T-helper 2 cell treated with Interferon-gamma antibody and Interleukin-4, amounts not matched to agents 5 μg/mL and 100 μg/mL, for 36 hours (primary cell): ENCODE measurements around the gene APOM.
A peak's percentile ranks its signal among the peaks of the same experiment; 100 is the strongest.

Experiments used
- DNase-seq: peaks from one replicate; pipeline ENCODE4 v3.0.0; 2021; ENCODE audit warnings: low spot score
- H3K27ac Mint-ChIP-seq: one replicate; pipeline ENCODE4 v1.8.0; 2021; ENCODE audit warnings: mild to moderate bottlenecking, mixed read lengths
- H3K27me3 Mint-ChIP-seq: one replicate; pipeline ENCODE4 v1.8.0; 2021; ENCODE audit warnings: low read depth, mixed read lengths
- H3K36me3 Mint-ChIP-seq: one replicate; pipeline ENCODE4 v1.8.0; 2021; ENCODE audit warnings: low read depth, mixed read lengths
- H3K4me1 Mint-ChIP-seq: one replicate; pipeline ENCODE4 v1.8.0; 2021; ENCODE audit warnings: low read depth, mixed read lengths
- H3K4me3 Mint-ChIP-seq: one replicate; pipeline ENCODE4 v1.8.0; 2022; ENCODE audit warnings: mild to moderate bottlenecking, moderate library complexity, mixed read lengths
- H3K9me3 Mint-ChIP-seq: one replicate; pipeline ENCODE4 v1.8.0; 2021; ENCODE audit warnings: mixed read lengths

The APOM gene

DNA sequence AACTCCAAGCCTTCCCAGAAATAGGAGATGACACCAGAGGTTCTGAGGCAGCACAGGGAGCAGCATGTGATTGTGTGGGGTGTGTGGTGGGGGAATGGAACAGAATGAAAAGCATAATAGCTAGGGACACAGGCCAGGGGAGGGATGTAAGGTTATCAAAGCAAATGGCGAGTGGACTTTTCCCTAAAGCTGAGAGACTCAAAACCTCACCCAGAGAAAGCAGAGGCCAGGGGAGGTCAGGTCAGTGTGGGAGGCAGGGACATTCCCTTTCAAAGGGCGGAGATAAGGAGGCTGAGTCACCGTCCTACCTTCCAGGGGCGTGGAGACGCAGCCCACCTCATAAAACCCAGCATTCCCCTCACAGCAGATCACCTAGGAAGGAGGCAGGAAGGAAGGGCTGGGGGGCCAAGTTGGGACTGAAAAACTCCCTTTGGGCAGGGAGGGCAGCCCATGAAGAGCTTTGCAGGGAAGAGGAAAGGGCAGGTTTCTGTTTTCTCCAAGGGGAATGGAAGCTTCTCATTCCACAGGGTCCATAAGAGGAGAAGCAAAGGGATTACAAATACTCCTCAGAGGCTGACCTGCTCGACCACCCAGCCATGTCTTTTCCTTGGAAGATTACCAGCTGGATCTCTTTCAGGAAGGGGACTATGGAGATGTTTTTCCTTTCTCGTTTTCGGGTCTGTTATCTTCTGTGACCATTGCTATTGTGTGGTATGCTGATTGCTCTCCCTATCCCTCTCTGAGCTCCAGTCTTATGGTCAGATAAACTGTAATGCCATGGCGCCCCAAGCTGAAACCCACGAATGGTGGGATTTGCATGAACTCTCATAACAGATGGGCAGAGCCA, 34.8 kb downstream of the APOM start:
- H3K4me1 Mint-ChIP-seq = no peaks in the 10 kb centered on the region
- H3K27me3 Mint-ChIP-seq = no peaks in the 10 kb centered on the region
- H3K36me3 Mint-ChIP-seq = peaks cover 54% of the 10 kb centered on the region
- no peaks in the 10 kb centered on the region for H3K9me3 Mint-ChIP-seq
- peak overlapping the region; percentile 17 for H3K27ac Mint-ChIP-seq
- DNase-seq = no peak
- no peak overlapping the region for H3K4me3 Mint-ChIP-seq

DNA sequence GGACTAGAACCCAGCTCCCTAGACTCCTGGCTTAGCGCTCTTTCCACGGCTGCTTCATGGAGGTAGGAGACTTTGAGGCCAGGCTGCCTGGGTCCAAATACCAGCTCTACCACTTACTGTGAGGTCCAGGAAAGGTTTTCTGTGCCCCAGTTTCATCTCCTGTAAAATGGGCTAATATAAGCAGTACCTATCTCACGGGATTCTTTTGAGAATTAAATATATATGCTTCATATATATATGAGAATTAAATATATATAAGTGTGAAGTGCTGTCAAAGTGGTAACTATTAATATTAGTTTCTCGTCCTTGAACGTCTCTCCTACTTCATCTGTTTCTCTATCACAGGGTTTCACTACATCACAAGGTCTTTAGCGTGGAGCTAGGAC, 35.4 kb downstream of the APOM start:
- H3K36me3 Mint-ChIP-seq = peaks cover 50% of the 10 kb centered on the region
- no peak for DNase-seq

DNA sequence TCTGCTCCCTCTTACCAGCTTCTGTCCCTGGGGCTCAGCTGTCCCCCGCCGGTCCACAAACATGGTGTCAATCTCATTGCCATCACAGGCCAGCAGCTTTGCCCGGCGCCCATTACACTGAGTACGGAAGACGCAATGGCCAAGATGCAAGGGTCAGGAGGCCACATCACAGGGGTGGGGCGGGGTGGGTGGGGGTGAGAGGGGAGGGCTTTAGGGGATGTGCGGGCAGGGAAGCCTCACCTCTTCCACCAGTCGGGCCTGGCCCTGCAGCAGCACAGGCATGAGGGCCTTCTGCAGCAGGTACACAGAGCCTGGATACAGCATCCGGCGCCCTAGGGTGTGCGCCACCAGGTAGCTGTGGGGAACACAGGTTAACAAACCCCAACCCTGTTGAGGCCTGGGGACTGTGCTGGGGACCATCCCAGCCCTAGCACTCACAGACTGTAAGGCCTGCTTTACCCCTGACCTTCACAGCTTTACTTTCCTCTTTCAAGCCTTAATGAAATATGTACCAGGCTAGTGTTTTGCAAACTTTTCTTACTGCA, 35.9 kb downstream of the APOM start:
- peaks cover 49% of the 10 kb centered on the region for H3K36me3 Mint-ChIP-seq

More for the DNA sequence above, 35.4 kb downstream of the APOM start:
- Mint-ChIP-seq H3K4me1 (no peaks in the 10 kb centered on the region), H3K27me3 (no peaks in the 10 kb centered on the region), H3K9me3 (no peaks in the 10 kb centered on the region), H3K4me3 (no peak overlapping the region), H3K27ac (peak overlapping the region; percentile 10)

DNA sequence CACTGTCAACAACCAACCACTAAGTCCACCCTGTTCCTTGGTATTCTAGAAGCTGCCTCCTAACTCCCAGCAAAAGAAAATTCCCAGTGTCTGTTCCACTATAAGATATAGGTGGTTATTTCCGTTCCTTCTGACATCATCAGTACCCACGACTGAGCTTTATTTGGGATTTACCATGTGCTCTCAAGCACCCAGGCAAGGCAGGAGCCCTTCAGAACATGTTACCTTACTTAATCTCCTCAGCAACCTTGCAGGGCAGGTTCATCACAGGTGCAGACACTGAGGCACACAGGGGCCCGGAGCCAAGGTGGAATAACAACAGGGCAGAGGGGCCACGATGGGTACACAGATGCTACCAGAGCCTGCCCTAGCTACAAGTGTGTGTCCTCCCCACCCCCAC, 36.7 kb downstream of the APOM start:
- H3K36me3 Mint-ChIP-seq = peaks cover 53% of the 10 kb centered on the region
- no peak overlapping the region for H3K27ac Mint-ChIP-seq

More for the DNA sequence above, 35.9 kb downstream of the APOM start:
- H3K4me1 Mint-ChIP-seq = no peaks in the 10 kb centered on the region
- no peak overlapping the region for H3K27ac Mint-ChIP-seq
- no peak overlapping the region for H3K4me3 Mint-ChIP-seq
- no peaks in the 10 kb centered on the region for H3K9me3 Mint-ChIP-seq
- no peak for DNase-seq
- no peaks in the 10 kb centered on the region for H3K27me3 Mint-ChIP-seq

DNA sequence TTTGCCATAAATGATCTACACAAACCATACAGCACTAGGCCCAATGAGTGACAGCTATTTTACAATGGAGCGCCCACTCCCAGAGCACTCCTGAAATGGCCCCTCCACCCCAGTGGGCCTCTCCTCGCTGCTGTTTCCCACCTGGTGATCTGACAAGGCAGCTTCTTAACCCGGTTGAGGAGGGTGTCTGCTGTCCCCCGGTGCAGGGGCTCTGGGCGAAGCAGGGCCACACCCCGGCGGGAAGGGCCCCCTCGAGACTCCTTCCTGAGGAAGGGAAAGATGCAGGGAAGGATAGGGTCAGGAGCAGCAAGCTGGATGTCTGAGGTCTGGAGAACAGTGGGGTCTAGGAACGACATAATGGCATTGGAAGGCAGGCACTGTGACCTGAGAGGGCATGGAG, 37.2 kb downstream of the APOM start:
- Mint-ChIP-seq H3K27ac (no peak overlapping the region), H3K36me3 (peaks cover 55% of the 10 kb centered on the region), H3K9me3 (no peaks in the 10 kb centered on the region)

More for the DNA sequence above, 36.7 kb downstream of the APOM start:
- no peak for DNase-seq
- Mint-ChIP-seq H3K27me3 (no peaks in the 10 kb centered on the region), H3K4me3 (no peak overlapping the region), H3K9me3 (no peaks in the 10 kb centered on the region), H3K4me1 (peaks cover 3% of the 10 kb centered on the region)

DNA sequence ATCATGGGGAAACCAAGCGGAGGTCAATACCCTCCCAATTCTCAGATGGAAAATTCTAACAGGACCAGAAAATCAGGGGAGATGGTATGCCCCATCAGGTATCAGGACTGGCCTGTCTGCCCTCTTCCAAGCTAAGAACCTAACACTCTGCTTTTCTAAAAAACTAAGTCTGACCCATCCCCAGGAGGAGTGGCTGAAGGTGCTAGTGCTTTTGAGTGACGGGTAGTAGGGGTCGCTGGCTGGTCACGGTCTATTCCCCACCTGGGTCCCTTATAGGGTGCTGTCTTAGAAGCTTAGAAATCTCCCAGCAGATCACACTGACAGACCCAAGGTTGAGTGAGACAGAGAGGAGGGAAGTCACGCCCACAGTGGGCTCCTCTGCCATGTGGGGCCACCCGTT, 37.8 kb downstream of the APOM start:
- H3K4me1 Mint-ChIP-seq = peaks cover 11% of the 10 kb centered on the region
- H3K27me3 Mint-ChIP-seq = no peaks in the 10 kb centered on the region
- H3K27ac Mint-ChIP-seq = no peak overlapping the region
- H3K36me3 Mint-ChIP-seq = peaks cover 56% of the 10 kb centered on the region
- H3K9me3 Mint-ChIP-seq = no peaks in the 10 kb centered on the region
- DNase-seq = no peak
- H3K4me3 Mint-ChIP-seq = no peak overlapping the region

More for the DNA sequence above, 37.2 kb downstream of the APOM start:
- no peak for DNase-seq
- H3K4me3 Mint-ChIP-seq = no peak overlapping the region
- peaks cover 8% of the 10 kb centered on the region for H3K4me1 Mint-ChIP-seq
- H3K27me3 Mint-ChIP-seq = no peaks in the 10 kb centered on the region

DNA sequence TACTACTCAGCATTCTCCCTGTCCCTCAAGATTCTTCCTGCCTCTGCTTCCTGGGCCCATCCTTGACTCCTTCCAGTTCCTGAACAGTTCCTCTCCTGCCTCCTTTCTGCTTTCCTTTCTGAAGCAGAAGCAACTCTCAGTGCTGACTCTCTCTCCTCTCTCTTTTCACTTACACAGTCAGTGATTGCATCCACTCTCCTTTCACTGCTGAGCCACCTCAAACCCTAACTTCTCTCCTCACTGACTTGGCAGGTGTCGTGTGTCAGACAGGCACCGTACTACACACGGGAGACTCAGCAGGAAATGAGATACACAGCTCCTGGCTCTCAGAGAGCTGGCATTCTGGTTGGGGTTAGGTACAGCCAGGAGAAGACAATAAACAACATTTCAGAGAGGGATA, 41.9 kb downstream of the APOM start:
- no peak for DNase-seq
- Mint-ChIP-seq H3K9me3 (no peaks in the 10 kb centered on the region), H3K4me1 (peaks cover 24% of the 10 kb centered on the region), H3K36me3 (peaks cover 54% of the 10 kb centered on the region), H3K27me3 (no peaks in the 10 kb centered on the region), H3K4me3 (no peak overlapping the region), H3K27ac (peak overlapping the region; percentile 67)

DNA sequence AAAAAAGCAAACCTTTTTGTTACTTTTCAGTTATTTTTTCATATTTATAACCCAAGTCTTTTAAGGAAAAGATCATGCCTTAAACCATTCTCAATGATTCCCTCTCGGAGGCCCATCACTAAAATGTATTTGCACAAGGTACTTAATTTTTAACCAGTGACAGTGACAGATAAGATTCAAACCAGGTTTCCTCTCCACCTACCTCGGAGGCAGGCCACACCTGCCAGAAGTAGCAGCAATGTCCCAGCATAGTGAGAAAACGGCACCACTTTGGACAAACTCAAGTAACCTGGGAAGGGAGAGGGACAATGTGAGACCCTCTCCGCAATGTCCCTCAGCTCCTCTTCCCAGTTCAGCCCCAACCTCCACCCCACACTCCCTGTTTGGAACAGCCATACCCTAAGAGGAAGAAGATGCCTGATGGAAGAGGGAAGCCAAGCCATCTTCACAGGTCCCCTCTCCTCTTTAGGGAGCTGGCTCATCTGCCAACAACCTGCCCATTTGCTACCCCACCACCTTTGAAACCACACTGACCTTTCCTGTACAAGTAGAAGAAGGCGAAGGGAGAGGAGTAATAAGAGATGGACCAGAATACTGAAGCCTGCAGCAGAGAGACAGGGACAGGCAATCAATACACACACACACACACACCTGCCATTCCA, 45.2 kb downstream of the APOM start:
- H3K9me3 Mint-ChIP-seq = no peaks in the 10 kb centered on the region
- peaks cover 26% of the 10 kb centered on the region for H3K4me1 Mint-ChIP-seq
- H3K27me3 Mint-ChIP-seq = no peaks in the 10 kb centered on the region
- peak overlapping the region; percentile 98 for H3K4me3 Mint-ChIP-seq
- H3K27ac Mint-ChIP-seq = no peak overlapping the region
- peaks cover 38% of the 10 kb centered on the region for H3K36me3 Mint-ChIP-seq
- DNase-seq = no peak

DNA sequence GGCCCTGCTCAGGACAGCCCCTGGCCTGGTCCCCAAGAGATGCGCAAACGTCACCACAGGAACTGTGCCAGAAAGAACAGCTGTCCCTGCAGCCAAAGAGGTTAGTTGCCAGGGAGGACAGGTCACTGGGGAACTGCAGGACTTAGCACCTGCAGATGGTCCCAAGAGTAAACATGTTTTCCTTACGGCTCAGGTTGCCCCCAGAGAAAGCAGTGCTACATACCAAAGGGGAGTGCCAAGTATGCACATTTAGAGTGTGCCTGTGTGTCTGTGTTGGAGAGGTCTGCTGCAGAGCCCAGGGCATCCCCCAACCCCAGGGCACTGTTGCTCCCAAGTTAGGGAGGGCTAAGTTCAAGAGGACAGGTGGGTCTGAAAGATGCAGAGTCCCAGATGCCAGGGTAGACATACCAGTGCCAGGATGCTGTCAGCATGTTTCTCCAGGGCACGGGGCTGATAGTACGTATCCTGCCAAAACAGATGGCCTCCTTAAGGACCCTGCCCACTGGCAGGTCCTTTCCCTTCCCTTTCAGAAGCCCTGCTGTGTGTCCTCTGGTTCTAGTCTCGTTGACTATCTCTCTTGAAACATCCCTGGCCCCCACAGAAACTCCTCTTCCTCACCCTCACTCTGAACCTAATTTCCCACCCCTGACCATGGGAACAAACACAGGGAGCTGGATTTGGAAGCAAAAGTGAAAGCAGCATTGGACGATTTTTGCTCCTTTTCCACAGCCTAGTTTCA, 46.1 kb downstream of the APOM start:
- no peak for DNase-seq
- Mint-ChIP-seq H3K9me3 (no peaks in the 10 kb centered on the region), H3K36me3 (peaks cover 31% of the 10 kb centered on the region), H3K27me3 (no peaks in the 10 kb centered on the region), H3K27ac (peak overlapping the region; percentile 97), H3K4me3 (peak overlapping the region; percentile 98), H3K4me1 (peaks cover 26% of the 10 kb centered on the region)

DNA sequence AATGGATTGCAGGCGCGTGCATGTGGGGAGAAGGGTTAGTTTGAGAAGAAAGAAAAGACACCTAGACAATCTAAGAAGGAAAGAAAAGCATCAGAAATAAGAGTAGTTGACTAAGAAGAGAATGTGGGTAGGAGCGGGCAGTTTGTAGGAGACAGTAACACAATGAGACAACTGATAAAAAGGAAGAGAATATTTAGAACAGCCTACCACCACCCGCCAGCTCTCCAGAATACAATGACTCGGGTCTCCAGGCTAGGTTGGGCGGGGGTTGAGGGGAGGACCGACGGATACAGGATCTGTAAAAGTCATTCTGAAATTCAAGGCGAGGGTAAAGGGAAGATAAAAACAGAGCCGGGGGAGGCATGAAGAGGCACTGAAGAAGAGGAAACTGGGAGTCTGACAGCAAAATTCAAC, 46.7 kb downstream of the APOM start:
- Mint-ChIP-seq H3K9me3 (no peaks in the 10 kb centered on the region), H3K27ac (peak overlapping the region; percentile 97), H3K27me3 (peaks cover 2% of the 10 kb centered on the region), H3K36me3 (peaks cover 26% of the 10 kb centered on the region), H3K4me3 (peak overlapping the region; percentile 98), H3K4me1 (peaks cover 23% of the 10 kb centered on the region)
- DNase-seq = peak; percentile 40

DNA sequence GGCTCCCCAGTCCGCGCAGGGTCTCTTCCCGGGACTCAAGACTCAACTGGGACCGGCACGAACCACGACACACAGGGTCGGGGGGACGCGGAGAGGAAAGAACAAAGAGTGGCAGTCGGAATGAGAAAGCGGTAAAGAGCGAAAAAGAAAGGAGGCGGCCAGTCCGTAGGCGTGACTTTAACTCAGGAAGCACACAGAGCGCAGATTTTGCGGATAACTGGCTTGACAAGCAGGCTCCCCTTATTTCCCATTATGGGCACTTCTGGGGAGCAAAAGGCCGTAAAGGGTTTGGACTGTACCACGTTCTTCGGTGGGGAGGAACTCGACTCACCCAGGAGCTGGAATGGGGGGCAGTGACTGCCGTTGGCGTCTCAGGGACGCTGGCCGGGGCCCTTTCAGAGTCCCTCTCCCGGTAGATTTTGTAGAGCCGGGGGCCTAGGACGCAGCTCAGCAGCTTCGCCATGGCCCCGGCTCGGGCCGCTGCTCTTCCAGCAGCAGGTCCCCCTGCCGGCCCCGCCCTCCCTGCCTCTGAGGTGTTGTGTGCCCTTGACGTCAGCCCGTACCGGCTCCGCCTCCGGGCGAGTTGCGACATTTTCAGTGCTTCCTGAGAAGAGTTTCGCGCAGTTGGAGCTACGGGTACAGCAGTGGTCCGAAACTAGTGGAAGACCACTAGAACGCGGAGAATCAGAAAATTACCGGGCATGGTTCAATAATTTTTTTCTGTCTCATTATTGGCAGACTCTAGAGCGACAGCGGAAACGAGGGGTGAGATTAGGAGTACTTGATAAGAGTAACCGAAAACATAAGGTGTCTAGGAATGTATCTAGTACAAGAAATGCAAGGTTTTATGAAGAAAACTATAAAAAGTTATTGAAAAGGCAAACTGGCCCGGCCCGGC, 47.4 kb downstream of the APOM start, which contains the start of gene ABHD16A:
Gene ABHD16A, minus strand, starts transcription at position 506 of the 898 bp plus-strand sequence. Its CDS starts 43 bp downstream, at position 463.
- Mint-ChIP-seq H3K27ac (peak within 1 kb of the TSS; percentile 97), H3K4me3 (peak within 1 kb of the TSS; percentile 98), H3K4me1 (peaks cover 16% of the 10 kb centered on the region), H3K9me3 (no peaks in the 10 kb centered on the region), H3K27me3 (peaks cover 2% of the 10 kb centered on the region), H3K36me3 (peaks cover 19% of the 10 kb centered on the region)
- DNase-seq = peak; percentile 95

DNA sequence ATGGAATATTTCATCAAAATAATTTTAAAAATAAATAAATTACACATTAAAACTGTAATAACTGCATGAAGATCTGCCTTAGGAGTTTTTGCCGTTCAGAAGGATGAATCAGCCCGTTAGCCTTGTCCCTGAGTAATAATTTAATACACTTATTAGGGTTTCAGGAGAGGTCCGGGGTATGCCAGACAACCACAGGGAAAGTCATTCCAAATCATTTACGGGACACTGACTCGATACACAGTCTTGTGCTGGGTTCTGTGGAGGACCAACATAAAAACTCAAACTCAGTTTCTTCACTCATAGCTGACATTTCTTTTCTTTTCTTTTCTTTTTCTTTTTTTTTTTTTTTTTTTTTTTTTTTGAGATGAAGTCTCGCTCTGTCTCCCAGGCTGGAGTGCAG, 50.2 kb downstream of the APOM start:
- H3K4me3 Mint-ChIP-seq = no peak overlapping the region
- peaks cover 15% of the 10 kb centered on the region for H3K4me1 Mint-ChIP-seq
- peaks cover 12% of the 10 kb centered on the region for H3K36me3 Mint-ChIP-seq
- H3K9me3 Mint-ChIP-seq = no peaks in the 10 kb centered on the region
- no peak for DNase-seq
- H3K27me3 Mint-ChIP-seq = peaks cover 2% of the 10 kb centered on the region
- H3K27ac Mint-ChIP-seq = no peak overlapping the region

DNA sequence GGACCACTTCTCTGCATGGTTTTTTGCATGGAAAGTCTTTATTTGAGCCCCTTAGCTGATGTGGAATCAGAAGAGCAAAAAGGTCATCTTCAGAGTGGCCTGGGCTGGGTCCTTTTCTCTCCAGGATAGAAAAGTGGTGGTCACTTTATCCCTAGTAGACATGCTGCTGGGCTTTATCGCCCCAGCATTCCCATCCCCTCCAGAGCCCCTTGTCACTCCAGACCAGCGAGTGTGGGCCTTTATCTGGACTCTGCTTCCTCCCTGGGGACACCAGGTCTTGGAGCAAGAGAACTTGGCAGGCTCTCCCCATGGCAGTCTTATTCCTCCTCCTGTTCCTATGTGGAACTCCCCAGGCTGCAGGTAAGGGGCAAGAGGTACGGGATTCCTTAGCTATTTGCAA, 50.9 kb downstream of the APOM start, which contains the start of gene LY6G6F:
Gene LY6G6F, plus strand, starts transcription at position 268 of the 400 bp plus-strand sequence. Its CDS starts 41 bp downstream, at position 309.
- Mint-ChIP-seq H3K27ac (no peak within 1 kb of the TSS), H3K36me3 (peaks cover 7% of the 10 kb centered on the region), H3K9me3 (no peaks in the 10 kb centered on the region), H3K4me1 (peaks cover 16% of the 10 kb centered on the region), H3K4me3 (no peak within 1 kb of the TSS), H3K27me3 (peaks cover 2% of the 10 kb centered on the region)
- DNase-seq = no peak
